DMS53 treated with DMSO at 0.1 percent for 48 hours (cell line): ENCODE data around the gene SLC29A3.
A peak's percentile ranks its signal among the peaks of the same experiment; 100 is the strongest.
"Not testable (repeated sequence)": the region's sequence is repeated elsewhere in the genome, so short reads cannot be mapped to it uniquely, and the experiment has no call there.

Experiments
- DNase-seq: peaks from one replicate; lab custom pipeline; 2025; ENCODE audit not compliant: unreplicated experiment; lab: John Stamatoyannopoulos, UW

SLC29A3 gene

DNA sequence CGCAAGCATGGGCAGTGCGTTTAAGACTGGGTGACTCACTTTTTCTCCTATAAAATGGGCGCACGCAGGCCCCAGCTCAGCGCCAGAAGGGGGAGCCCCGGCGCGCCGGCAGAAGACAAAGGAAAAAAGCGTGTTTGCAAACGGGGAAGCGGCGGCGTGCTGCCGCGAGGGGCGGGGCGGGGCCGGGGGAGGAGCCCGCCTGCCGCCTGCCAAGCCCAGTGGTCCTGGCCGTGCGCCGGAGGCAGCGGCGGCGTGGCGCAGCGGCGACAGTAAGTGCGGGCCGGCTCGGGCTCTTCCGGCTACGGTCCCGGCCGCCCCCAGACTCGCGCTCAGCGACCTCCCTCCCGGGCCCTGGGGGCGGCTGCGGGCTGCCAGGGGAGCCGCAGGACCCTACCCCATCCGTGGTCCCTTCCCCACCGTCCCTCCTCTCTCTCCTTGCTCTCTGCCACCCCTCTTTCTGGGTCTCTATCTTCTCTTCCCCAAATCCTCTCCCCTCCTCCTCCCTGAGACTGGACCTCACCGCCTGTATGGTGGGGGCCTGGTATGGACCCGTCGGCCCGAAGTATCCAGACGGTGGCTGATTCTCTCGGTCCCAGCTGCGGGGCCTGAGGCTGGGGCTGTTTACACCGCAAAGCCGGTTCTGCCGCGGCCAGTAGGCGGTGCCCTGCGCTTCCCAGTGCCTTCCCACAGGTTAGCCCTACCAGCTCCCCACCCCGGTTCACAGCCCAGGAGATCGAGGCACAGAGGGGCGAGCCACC, at the start of gene SLC29A3:
Gene SLC29A3 (plus strand): TSS at position 218 of the 758 bp plus-strand sequence. CDS start 51 bp downstream, at position 269.
- DNase-seq = peak; percentile 79

GRCh38 chr10:71269301-71270288, 49.5 kb upstream of the SLC29A3 start:
- no peak for DNase-seq

- DNase-seq = peak; percentile 71
These were observed 48.5 kb upstream of the SLC29A3 start for GRCh38 chr10:71270301-71271220.

DNA sequence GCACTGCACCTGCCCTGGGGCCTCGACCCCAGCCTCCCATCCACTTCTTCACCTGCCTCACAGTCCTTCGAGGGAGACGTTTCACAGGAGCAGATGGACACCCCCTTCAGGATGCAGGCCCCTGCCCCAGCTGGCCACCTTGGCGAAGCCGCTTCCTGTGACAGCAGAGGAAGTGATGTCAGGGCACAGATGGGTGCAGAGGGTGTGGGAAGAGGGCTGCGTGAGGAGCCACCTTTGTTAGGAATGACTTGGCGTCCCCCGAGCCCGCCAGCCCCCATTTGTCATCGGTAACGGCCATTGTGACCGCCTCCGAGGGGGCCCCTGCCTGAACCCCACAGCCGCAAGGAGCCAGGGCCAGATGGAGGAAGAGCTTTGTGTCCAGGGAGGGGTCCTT, 47.4 kb upstream of the SLC29A3 start:
- DNase-seq = no peak

GRCh38 chr10:71272056-71272771, 46.8 kb upstream of the SLC29A3 start:
- no peak for DNase-seq

DNA sequence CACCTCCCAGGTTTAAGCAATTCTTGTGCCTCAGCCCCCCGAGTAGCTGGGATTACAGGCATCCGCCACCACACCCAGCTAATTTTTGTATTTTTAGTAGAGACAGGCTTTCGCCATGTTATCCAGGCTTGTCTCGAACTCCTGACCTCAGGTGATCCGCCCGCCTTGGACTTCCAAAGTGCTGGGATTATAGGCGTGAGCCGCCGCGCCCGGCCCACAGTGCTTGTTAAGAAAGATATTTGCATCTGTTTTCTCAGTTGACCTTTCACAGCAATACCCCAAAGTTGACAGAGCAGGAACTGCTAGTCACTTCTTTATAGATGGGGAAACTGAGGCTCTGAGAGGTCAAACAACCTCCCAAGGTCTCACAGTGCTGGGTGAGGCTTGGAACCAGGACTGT, 46.1 kb upstream of the SLC29A3 start:
- not testable (repeated sequence) for DNase-seq

DNA sequence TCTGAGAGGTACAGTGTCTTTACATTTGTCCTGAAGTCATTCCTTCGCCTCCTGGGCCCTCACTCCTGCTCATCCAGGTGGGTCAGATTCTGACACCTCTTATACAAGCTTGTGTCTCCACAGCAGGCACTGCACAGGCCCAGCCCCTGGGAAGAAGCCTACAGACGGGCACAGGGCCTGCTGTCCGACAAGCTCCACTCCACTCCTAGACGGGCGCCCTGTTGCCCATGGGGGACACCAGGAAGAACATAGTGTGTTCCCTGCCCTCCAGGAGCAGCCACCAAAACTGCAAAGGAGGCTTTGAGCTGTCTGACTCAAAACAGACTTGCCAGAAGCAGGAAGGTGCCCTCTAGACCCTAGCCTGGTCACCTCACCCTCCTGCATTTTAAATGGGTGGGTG, 45.6 kb upstream of the SLC29A3 start:
- DNase-seq = no peak

DNA sequence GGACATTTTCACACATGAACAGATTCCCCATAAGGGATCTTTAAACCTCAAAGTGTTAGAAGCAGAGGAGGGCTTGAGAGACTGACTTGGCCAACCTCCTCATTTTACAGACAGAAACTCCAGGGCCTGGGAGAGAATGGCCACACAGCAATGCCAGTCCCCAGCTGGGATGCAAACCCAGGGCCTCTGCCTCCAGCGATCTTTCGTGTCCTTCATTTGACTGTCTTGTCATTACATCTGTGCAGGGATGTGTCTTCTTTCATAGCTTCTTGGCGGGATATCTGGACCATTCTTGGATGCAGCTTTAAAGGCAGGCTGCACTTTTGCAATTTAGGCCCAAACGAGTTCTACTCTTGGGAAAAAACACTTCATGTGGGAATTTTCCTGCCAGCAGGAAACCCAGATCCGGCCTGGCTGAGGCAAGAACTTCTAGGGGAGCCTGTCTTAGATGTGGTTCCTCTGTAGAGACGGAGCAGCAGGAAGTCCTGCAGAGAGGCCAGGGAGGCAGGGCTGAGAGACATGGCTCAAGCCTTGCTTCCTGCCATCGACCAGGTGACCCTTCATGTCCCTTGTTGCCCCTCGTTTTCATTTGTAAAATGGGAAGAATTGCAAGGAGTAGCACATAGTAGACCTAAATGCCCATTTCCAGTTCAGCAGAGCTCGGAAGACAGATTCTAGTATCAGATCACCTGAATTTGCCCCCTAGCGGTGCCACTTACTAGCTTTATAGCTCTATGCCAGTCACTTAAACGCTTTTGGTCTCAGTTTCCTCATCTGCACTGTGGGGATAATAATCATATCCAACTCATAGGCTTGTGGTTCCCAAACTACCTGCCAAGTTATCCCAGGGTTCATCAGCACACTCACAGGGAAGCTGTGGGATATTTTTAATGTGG, 43.9 kb upstream of the SLC29A3 start:
- DNase-seq = no peak

GRCh38 chr10:71276873-71277272, 42.2 kb upstream of the SLC29A3 start:
- no peak for DNase-seq

GRCh38 chr10:71277914-71278665, 41.0 kb upstream of the SLC29A3 start:
- DNase-seq = no peak

- no peak for DNase-seq
These were observed 40.1 kb upstream of the SLC29A3 start for GRCh38 chr10:71278691-71279588.

DNA sequence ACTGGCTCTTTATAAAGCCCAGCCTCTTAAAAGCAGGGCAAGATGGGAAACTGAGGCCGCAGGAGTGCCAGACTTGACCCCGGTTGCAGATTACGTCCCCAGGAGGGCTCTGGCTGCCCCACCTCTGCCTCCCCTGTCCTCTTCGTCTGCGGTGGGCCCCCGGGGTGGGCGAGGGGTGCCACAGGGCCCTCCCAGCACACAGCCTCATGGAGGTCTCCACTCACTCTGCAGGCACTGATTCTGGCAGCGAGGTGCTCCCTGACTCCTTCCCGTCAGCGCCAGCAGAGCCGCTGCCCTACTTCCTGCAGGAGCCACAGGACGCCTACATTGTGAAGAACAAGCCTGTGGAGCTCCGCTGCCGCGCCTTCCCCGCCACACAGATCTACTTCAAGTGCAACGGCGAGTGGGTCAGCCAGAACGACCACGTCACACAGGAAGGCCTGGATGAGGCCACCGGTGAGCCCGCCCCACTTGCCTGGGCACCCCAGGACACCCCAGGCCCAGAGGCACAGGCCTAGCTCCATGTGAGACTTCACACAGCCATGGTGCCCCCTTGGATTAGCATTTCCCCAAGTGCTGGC, 39.4 kb upstream of the SLC29A3 start:
- DNase-seq = no peak

GRCh38 chr10:71280216-71280615, 38.8 kb upstream of the SLC29A3 start:
- DNase-seq = no peak

GRCh38 chr10:71280825-71281224, 38.2 kb upstream of the SLC29A3 start:
- DNase-seq = no peak

DNA sequence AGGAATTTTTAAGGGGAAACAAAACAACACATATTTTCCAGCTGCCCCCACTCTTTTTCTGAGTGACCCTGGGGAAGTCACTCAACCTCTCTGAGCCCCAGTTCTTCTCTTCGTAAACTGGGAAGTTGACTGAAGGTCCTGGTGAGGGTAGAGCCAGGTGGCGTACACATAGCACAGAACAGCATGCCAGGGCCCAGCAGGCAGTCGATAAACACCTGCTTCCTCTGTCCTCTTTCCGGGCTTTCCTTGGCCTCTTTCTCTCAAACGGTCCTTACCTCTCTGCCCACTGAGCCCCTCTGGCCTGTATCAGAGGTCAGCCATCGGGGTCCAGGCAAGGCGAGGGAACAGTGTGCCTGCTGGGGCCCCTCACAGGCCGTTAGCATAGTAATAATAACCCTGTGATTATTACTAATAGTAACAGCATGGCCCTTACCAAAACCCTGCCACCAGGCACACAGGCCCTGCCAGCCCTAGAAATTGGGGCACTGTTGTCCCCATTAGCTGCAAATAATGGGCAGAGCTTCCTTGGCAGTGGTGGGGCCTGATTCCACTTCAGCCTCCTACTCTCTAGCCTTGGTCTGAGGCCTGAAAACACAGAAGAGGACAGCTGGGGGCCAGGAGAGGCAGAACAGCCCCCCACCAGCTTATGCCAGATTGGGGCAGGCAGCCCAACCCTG, 37.3 kb upstream of the SLC29A3 start:
- DNase-seq = no peak

GRCh38 chr10:71282323-71282680, 36.8 kb upstream of the SLC29A3 start:
- no peak for DNase-seq

DNA sequence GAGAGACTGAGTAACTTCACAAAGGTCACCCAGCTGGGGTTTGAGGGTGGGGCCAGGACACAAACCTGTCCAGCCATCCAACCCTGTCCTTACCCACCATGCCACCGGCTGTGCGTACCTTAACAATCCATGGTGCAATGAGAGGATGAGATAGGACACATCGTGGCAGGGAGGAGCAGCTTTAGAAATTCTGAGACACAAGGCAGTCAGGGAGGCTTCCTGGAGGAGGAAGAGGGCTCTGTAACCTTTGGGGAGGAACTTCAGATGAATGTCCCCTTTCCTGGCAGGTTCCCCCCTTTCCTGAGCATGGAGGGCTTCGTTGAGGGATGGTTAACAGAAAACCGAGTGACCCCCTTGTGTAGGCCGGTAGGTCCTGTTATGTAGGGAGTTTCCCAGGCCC, 35.6 kb upstream of the SLC29A3 start:
- DNase-seq = no peak
